Measurements from ENCODE around the gene ANKRD53. TPM values are rescaled to one million over a fixed set of nuclear protein-coding genes. Genes with fewer than 3 reads are reported as not detected.
A peak's percentile ranks its signal among the peaks of the same experiment; 100 is the strongest.

Gene ANKRD53
- total RNA-seq, 1 experiment from 2014 or later, result not detected

DNA sequence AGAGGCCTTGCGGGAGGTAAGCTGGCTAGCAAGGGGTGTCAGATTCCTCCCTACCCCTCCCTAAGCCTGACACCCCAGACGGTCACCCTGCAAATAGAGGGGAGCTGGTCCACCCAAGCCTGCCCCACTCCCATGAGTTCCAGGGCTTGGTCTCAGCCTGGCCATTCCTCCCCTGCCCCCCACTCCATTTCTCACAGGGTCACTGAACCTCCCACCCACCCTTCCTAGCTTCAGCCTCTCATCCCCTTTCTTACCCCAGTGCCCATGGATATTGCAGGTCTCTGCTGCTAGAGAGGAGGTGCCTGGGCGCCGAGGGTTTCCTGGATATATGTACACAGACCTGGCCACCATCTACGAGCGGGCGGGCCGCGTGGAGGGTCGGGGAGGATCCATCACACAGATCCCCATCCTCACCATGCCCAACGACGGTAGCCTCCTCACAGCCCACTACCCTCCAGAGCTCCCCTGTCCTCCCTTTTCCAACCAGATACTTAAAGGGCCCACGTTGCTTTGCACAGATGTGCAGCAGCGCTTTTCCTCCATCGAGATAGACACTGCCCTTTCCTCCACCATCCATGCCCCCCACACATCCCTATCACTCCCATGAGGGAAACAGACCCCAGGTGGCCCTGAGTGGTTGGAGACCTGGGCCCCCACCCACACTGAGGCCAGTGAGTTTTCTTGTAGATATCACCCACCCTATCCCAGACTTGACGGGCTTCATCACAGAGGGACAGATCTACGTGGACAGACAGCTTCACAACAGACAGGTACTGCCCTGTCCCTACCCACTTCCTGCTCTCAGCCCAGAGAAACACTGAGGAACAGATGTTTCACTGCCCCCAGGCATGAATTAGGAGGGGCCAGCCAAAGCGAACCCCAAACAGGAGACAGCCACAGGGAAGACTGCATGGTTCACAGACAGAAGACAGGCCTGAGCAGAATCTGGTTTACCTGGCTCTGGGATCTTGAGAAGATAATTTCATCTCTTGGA is 15.2 kb upstream of the ANKRD53 start:
- no peak for DNase-seq (ENCODE audit: extremely low read depth, low read depth)

DNA sequence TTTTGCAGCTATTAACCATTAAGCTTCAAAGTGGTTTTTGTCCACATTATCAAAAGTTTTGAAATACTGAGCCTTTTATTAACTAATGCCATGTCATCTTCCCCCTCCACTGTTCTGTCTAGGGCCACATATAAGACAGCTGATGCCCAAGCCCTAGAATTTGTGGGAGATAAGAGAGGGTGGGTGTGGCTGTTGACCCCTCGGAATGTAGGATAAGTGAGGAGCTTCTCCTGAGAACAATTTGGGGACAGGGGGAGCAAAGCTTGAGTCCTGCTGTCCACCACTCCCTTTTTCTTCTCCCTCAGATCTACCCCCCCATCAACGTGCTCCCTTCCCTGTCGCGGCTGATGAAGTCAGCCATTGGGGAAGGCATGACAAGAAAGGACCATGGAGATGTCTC is 14.3 kb upstream of the ANKRD53 start:
- DNase-seq (ENCODE audit: extremely low read depth, low read depth), result no peak

DNA sequence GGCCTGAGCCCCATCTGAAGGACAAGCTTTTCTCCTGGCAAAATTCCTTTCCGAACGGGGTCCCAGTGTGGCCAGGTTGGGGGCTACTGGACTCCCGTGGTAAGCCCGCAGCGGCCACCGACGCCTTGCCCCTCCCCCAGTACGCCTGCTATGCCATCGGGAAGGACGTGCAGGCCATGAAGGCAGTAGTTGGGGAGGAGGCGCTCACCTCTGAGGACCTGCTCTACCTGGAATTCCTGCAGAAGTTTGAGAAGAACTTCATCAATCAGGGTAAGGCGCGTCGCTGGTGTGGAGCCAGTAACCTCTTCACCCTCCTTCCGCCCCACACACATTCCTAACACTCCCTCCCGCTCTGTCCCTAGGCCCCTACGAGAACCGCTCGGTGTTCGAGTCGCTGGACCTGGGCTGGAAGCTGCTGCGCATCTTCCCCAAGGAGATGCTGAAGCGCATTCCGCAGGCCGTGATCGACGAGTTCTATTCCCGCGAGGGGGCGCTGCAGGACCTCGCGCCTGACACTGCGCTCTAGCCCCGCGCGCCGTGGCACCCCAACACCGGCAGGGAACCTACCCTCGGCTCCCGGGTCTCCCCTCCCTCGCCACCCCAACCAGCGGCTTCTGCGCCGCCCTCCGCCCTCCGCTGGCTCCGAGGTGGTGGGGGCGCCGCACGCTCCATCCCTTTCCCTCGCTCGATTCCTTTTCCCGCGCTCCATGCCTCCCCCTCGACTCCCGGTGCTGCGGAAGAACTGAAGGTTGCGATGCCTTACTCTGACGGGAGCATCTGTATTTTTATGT is 13.6 kb upstream of the ANKRD53 start:
- peak; percentile 54 for DNase-seq (ENCODE audit: extremely low read depth, low read depth)

DNA sequence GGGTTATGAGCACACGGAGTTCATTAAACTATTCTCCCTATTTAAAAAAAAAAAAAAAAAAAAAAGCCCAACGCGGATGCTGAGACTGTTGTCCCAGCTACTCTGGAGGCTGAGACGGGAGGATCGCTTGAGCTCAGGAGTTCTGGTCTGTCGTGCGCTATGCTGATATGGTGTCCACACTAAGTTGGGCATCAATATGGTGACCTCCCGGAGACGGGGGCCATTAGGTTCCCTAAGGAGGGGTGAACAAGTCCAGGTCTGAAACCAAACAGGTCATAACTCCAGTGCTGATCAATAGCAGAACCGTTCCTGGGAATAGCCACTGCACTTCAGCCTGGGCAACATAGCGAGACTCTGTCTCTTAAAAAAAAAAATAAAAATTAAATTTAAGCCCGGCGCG is 12.9 kb upstream of the ANKRD53 start:
- no peak for DNase-seq (ENCODE audit: extremely low read depth, low read depth)

DNA sequence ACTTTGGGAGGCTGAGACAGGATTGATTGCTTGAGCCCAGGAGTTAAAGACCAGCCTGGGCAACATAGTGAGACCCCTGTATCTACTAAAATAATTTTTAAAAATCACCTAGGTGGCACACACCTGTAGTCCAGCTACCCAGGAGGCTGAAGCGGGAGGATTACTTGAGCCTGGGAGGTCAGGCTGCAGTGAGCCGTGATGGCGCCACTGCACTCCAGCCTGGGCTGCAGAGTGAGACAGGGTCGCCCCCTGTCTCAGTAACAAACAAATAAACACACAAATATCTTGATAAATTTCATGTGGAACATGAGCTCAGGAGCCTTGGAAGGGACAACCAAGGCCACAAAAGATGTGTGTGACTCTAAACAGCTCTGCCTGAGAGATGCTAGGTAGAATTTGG is 11.7 kb upstream of the ANKRD53 start:
- no peak for DNase-seq (ENCODE audit: extremely low read depth, low read depth)

DNA sequence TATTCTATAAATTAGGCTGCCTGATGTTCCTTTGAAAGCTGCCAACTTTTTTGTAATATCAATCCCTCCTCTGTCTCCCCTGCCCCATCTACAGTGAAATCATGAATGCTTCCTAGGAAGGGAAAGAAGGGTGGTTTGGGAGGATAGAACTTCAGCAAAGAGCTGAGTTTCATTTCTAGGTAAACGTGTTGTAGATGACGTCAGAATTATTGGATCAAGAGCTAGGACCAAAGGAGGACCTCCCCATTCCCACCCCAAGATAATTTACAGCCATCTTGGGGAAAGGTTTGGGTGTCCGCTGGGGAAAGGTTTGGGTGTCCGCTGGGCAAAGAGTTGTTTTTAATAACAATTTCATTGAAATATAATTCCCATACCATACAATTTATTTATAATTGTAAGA is 11.2 kb upstream of the ANKRD53 start:
- DNase-seq (ENCODE audit: extremely low read depth, low read depth), result no peak

DNA sequence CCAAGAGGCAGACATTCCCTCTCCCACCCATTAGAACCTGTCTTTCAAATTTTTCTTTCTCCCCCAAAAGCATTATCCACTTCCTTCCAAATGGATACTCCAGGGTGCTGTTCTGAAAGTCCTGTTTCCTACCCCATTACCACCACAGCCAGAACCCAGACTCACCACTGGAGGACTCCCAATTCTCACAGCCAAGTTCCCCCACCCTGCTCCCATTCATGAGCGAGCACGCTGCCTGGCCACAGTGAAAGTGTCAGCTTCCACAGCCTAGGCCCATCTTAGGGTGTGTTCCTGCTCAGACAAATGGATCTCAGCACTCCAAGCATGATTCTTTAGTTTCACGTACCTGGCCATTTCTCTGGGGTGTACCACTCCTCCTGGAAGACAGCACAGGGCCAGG is 3.8 kb upstream of the ANKRD53 start:
- DNase-seq (ENCODE audit: extremely low read depth, low read depth), result no peak

DNA sequence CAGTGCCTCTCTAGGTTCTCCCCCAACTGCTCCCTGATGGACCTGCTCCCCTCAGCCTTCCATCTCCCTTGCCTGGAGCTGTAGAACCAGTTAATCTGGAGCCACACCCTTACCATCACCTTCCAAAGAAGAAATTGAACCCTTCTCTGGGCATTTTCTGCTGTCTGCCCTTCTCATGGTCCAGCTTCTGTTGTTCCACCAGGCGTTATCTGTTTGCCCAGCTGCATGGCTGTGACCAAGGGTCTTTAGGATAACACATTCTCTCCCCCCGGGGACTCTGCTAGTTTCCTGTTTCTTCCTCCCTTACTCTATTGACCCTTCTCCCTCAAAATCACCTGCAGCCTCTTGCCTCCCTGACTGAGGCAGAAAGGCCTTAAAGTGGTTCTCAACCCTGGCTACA is 3.2 kb upstream of the ANKRD53 start:
- DNase-seq (ENCODE audit: extremely low read depth, low read depth), result no peak

DNA sequence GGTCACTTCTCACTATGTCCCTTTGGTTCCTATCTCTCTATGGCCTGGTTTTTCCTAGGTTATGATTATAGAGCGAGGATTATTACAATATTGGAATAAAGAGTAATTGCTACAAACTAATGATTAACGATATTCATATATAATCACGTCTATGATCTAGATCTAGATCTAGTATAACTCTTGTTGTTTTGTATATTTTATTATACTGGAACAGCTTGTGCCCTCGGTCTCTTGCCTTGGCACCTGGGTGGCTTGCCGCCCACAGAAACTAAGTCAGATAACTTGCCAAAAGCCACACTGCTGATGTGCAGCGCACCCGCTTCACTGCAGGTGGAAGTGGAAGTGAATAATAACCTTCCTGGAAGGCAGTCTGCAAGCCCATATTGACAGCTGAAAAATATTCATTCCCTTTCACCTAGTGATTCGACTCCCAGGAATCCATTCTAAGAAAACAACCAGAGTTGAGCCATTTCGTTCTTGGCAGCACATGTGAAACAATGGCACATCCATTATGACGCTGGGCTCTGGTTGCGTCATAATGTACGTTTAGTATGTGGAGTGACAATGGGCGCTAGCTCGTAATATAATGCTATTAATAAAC is 725 bp upstream of the ANKRD53 start:
- DNase-seq (ENCODE audit: extremely low read depth, low read depth), result no peak

DNA sequence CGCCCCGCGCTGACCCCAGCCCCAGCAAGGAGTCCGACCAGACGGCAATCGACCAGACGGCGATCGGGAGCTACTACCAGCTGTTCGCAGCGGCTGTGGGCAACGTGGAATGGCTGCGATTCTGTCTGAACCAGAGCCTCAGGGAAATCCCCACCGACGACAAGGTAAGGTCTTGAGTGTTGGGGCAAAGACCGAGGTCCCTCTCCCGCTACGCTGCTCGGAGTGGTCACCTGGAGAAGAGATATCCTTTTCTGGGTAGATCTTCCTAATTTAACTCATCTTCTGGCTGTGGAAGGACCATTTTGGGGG is 704 bp downstream of the ANKRD53 start:
- DNase-seq (ENCODE audit: extremely low read depth, low read depth), result no peak

DNA sequence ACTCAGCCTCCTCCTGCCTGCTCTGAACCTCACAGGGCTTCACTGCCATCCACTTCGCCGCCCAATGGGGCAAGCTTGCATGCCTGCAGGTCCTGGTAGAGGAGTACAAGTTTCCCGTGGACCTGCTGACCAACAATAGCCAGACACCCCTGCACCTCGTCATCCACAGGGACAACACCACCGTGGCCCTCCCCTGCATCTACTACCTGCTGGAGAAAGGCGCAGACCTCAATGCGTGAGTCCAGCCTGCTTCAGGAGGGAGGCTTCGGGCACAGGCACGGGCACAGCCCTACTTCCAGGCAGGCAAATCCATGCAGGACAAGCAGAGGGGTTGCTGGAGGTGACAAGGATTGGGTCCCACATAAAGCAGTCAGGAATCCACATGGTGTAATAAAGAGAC is 1.2 kb downstream of the ANKRD53 start:
- no peak for DNase-seq (ENCODE audit: extremely low read depth, low read depth)

DNA sequence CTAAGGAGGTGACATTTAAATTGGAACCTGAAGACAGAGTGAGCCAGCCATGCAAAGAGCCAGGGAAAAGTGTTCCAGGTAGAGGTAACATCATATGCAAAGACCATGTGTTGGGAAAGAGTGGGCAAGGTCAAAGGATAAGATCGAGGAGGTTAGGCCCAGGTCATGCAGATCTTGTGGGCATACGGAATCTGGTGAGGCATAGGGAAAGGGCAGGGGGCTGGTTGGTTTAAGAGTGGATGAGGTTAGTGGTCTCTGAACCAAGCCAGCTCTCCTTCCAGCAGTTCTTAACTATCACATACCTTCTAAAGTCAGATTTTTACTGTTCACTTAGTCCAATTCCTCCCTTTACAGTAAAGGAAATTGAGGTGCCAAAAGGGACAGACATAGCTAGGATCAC is 3.0 kb downstream of the ANKRD53 start:
- no peak for DNase-seq (ENCODE audit: extremely low read depth, low read depth)

DNA sequence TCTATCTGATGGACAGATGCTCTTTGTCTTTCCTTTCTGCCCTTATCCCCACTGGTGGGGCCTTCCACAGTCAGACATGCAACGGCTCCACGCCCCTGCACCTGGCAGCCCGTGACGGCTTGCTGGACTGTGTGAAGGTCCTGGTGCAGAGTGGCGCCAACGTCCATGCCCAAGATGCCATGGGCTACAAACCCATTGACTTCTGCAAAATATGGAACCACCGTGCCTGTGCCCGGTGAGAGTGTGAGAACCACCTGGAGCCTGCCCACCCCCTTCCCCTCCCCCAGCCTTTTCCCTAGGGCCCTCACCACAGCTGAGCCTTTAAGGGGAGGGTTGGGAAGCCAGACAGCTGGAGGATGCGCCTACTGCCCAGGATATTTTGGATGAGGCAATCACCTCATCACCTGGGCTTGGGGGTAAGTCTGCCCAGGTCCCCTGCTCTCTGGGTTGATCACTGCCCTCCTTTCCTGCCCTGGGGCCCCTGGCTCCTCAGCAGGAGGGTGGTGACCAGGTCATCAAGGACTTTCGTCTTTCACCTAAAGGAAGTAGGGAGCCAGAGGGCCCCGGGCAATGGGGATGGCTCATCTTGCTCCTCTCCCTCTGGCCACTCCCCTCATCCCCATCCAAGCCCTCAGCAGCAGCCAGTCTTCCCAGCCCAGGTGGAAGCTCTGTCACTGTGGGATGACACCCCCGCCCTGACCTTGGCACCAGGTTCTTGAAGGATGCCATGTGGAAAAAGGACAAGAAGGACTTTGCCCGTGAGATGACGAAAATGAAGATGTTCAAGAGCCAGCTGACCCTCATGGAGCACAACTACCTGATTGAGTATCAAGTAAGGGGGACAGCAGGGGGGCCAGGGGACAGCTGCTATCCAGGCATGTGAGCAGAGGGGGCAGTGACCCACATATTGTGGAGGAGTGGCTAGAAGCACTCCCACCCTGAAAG is 3.7 kb downstream of the ANKRD53 start:
- DNase-seq (ENCODE audit: extremely low read depth, low read depth), result no peak

DNA sequence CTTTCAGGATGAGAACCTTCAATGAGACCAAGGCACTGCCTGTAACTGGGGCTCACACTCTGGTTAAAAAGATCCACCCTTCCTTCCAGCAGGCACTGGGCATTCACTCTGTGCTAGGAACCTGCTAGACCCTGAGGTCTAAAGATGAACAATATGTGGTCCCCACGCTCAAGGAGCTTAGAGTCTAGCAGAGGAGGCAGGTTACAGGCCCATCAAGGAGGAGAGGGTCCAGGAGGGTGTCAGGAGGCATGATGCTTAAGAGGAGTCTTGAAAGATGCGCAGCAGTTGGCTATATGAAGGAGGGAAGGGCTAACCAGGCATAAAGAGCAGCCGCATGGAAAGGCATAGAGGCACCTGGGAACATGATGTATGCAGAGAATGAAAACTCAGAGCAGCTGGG is 4.5 kb downstream of the ANKRD53 start:
- DNase-seq (ENCODE audit: extremely low read depth, low read depth), result no peak

DNA sequence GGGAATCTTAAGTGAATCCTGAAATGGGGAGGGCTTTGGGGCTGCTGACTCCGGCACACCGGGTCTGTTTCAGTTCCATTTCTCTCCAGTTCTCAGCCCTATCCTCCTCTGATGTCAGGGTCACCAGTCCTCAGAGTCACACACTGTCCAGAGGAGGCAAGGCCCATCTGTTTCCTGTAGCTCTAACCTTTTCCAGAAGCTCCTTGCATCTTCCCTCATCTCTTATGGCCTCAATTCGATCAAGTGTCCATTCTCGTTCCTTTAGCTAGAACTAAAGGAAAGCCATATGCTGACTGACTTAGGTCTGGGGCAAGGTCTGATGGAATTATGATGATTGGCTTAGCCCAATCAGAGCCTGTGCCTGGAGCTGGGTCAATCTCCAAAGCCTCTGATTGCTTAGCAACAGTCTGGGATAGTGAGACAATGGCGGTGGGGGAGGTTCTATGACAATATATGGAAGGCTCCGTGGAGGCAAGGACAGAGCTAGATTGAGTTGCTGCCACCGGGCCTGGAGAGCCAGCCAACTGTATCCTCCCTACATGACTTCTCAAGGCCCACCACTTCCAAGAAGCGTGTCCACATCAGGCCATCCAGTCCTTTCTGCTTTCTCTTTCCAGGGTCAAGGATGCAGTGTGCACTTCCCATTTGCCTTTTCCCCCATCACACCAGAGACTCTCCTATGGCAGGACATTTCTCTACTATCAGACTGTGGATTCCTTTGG is 5.2 kb downstream of the ANKRD53 start:
- DNase-seq (ENCODE audit: extremely low read depth, low read depth), result no peak

DNA sequence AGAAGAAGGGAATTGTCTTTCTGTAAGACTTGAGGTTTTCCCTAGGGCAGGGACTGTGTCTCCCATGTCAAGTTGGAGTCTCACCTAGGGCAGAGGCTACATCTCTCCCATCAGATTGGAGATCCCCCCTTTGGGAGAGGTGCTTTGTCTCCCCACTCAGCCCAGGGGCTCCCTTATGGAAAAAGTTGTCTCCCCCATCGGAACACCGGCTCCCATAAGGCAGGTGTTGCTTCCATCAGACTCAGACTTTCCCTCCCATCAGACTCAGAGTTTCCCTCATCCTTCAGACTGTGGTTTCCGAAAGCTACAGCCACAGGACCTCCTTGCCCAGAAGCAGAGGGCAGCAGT is 5.8 kb downstream of the ANKRD53 start:
- DNase-seq (ENCODE audit: extremely low read depth, low read depth), result no peak

DNA sequence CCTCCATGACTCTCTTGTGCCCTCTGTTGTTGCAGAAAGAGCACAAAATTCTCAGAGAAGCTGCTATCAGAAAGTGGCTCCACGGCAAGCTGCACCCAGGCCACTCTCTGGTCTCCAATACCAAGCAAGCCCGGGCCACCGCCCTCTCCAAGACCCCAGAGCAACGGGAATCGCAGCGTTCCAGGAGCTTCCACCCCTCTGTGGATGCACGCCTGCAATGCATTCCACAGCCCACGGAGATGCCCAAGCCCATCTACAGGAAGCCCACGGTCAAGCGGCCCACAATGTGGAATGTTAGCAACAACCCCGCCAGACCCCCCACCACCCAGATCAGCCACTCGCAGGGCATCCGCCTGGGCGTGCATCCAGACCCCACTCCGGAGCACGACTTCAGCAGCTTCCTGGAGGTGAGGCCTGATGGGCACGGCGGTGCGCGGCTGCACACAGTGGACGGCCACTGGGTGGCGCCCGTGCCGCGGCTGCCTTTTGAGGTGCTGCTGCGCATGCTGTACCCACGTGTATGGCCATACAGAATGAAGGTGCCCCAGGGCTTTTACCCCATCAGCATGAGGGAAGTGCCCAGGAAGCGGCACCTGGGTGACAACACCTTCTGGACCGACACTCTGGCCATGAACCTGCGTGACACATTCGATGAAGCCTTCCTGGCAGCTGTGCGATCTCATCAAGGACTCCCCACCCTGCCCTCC is 6.3 kb downstream of the ANKRD53 start:
- DNase-seq (ENCODE audit: extremely low read depth, low read depth), result peak; percentile 30

DNA sequence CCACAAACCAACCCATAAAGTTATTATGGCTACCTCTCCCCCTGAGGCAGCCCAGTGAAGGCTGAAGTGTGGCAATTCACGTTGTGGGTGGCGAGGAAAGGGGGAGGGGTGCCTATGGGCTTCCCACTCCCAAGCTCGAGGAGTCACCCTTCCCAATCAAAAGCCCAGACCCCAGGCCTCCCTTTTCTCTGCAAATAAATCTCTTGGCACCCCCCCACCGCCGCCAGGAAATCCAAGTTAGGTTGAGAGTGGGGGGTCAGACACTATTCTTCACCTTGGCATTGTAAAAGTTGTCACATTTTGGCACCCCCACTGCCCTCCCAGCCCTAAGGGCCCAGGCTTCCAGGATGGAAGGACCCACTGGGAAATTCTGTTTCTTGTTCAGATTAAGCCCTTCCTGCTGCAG is 6.9 kb downstream of the ANKRD53 start:
- DNase-seq (ENCODE audit: extremely low read depth, low read depth), result no peak

DNA sequence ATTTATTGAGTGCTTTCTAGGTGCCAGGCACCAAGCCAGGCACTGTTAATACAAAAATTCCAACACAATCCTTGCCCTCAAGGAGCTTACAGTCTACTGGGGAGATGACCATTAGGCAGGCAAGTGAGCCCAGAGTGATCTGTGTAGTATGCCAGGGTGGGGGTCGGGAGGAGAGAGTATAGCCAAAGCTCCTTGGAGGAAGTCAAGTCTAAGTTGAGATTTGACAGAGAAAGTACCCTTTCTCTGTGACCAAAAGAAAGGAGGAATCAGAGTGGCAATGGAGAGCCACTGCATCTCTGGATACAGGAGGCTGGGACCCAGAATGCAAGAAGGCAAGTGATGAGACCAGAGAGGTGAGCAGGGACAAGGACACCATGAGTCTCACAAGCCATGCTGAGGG is 7.5 kb downstream of the ANKRD53 start:
- no peak for DNase-seq (ENCODE audit: extremely low read depth, low read depth)

All from NCI-H460 (cell line).